ENCODE measurements around the gene ULK3. TPM values are rescaled to one million over a fixed set of nuclear protein-coding genes. Genes with fewer than 3 reads are reported as not detected.

The ULK3 gene
- total RNA-seq, 1 experiment from 2014 or later, result 58.3 TPM

DNA sequence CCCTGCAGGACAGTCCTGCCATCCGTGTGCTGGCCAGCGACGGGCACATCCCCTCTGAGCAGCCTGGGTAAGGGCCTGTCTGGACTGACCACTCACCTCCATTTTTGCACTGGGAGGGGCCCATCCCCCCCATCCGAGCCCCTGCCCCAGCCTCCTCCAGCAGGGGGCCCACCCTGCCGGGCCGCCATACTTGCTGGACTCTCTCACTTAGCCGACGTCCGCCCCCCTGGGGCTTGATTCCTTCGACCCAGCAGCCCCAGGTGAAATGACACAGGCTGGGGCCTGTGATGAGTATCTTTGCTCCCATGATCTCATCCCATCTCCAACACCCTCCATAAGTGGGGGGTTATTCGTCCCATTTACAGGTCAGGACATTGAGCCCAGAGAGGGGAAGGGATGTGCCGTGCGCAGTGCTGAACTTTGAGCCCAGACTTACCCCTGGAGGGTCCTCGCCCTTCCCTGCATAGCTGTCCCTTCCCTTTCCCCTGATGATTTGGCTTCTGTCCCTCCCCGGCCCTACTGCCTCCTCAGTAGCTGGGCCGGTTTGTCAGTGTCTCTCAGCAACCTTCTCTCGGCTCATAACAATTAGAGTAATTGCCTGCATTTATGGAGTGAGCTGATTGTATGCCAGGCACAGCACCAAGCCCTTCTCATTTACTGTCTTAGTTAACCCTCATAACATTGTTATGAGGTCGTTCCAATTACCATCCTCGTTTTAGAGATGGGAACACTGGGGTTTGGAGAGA is 26.2 kb downstream of the ULK3 start:
- no peak for TF ChIP-seq EZH2 (IDR thresholded peaks at IDR 0.05; ENCODE audit: borderline replicate concordance, low read depth, low read length, poor library complexity, severe bottlenecking)
- TF ChIP-seq CTCF (conservative IDR thresholded peaks at IDR 0.05; ENCODE audit: low read depth, low read length), result no peak
- Histone ChIP-seq H3K27me3 (replicated peaks; ENCODE audit: insufficient read depth, low read depth, low read length, poor library complexity) (no peaks in the 10 kb centered on the region), H3K4me1 (ENCODE audit: insufficient read depth, low read length, poor library complexity, severe bottlenecking) (no peaks in the 10 kb centered on the region), H3K9me3 (ENCODE audit: low read depth, low read length, poor library complexity, severe bottlenecking) (no peaks in the 10 kb centered on the region), H3K36me3 (ENCODE audit: insufficient read depth, low read length, poor library complexity, severe bottlenecking) (no peaks in the 10 kb centered on the region), H3K4me3 (ENCODE audit: low read depth, low read length, poor library complexity, severe bottlenecking) (no peak overlapping the region), H3K27ac (ENCODE audit: low read depth, low read length, poor library complexity, severe bottlenecking) (no peak overlapping the region)
- no TSS peak for BruUV-seq (replicated peaks)
- ChIA-PET CTCF (no interaction called here), POLR2A (ENCODE audit: low non-redundant PET) (no interaction called here)
- intact Hi-C loops (cut with micrococcal nuclease; ENCODE audit: unreplicated experiment), result no loop called here
- no peak for DNase-seq (ENCODE audit: low spot score)

GRCh38 chr15:74815961-74816360 is 27.0 kb downstream of the ULK3 start:
- Histone ChIP-seq H3K27ac (ENCODE audit: low read depth, low read length, poor library complexity, severe bottlenecking) (no peak overlapping the region), H3K27me3 (replicated peaks; ENCODE audit: insufficient read depth, low read depth, low read length, poor library complexity) (no peaks in the 10 kb centered on the region), H3K36me3 (ENCODE audit: insufficient read depth, low read length, poor library complexity, severe bottlenecking) (no peaks in the 10 kb centered on the region), H3K4me1 (ENCODE audit: insufficient read depth, low read length, poor library complexity, severe bottlenecking) (no peaks in the 10 kb centered on the region), H3K4me3 (ENCODE audit: low read depth, low read length, poor library complexity, severe bottlenecking) (no peak overlapping the region), H3K9me3 (ENCODE audit: low read depth, low read length, poor library complexity, severe bottlenecking) (no peaks in the 10 kb centered on the region)
- intact Hi-C loops (cut with micrococcal nuclease; ENCODE audit: unreplicated experiment), result no loop called here
- no peak for TF ChIP-seq EZH2 (IDR thresholded peaks at IDR 0.05; ENCODE audit: borderline replicate concordance, low read depth, low read length, poor library complexity, severe bottlenecking)
- no peak for TF ChIP-seq CTCF (conservative IDR thresholded peaks at IDR 0.05; ENCODE audit: low read depth, low read length)
- no peak for DNase-seq (ENCODE audit: low spot score)
- BruUV-seq (replicated peaks), result no TSS peak
- ChIA-PET POLR2A (ENCODE audit: low non-redundant PET) (no interaction called here), CTCF (no interaction called here)

GRCh38 chr15:74815121-74815934 is 27.6 kb downstream of the ULK3 start:
- Histone ChIP-seq H3K9me3 (ENCODE audit: low read depth, low read length, poor library complexity, severe bottlenecking) (no peaks in the 10 kb centered on the region), H3K27me3 (replicated peaks; ENCODE audit: insufficient read depth, low read depth, low read length, poor library complexity) (no peaks in the 10 kb centered on the region), H3K36me3 (ENCODE audit: insufficient read depth, low read length, poor library complexity, severe bottlenecking) (no peaks in the 10 kb centered on the region), H3K27ac (ENCODE audit: low read depth, low read length, poor library complexity, severe bottlenecking) (no peak overlapping the region), H3K4me1 (ENCODE audit: insufficient read depth, low read length, poor library complexity, severe bottlenecking) (no peaks in the 10 kb centered on the region), H3K4me3 (ENCODE audit: low read depth, low read length, poor library complexity, severe bottlenecking) (no peak overlapping the region)
- ChIA-PET CTCF (no interaction called here), POLR2A (ENCODE audit: low non-redundant PET) (no interaction called here)
- no TSS peak for BruUV-seq (replicated peaks)
- no peak for TF ChIP-seq CTCF (conservative IDR thresholded peaks at IDR 0.05; ENCODE audit: low read depth, low read length)
- TF ChIP-seq EZH2 (IDR thresholded peaks at IDR 0.05; ENCODE audit: borderline replicate concordance, low read depth, low read length, poor library complexity, severe bottlenecking), result no peak
- no peak for DNase-seq (ENCODE audit: low spot score)
- intact Hi-C loops (cut with micrococcal nuclease; ENCODE audit: unreplicated experiment), result no loop called here

All from A673 (cell line).